NCI-H2081 treated with DMSO at 0.1 percent for 48 hours (cell line): Measurements from ENCODE around the gene SYNGR3.
A peak's percentile ranks its signal among the peaks of the same experiment; 100 is the strongest.

Experiments used
- DNase-seq: peaks from one replicate; lab custom pipeline; 2025; lab: John Stamatoyannopoulos, UW

The SYNGR3 gene

GRCh38 chr16:1992704-1993317, 3.0 kb downstream of the SYNGR3 start:
- no peak for DNase-seq

DNA sequence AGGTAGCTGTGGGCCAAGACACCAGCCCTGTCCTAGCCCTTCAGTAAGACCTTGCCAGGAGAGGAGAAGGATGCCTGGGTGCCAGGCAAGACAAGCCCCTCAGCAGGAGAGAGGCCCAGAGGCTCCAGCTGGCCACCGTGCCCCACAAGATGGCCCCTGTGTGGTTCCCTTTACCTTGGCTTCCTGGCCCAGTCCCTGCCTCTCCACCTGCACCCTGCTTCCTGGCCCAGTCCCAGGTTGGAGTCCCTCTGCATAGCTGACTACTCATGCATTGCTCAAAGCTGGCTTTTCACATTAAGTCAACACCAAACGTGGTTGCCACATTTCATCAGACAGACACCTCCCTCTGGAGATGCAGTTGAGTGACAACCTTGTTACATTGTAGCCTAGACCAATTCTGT, 4.0 kb downstream of the SYNGR3 start:
- no peak for DNase-seq

GRCh38 chr16:1997494-1998359, 8.0 kb downstream of the SYNGR3 start:
- DNase-seq = no peak

DNA sequence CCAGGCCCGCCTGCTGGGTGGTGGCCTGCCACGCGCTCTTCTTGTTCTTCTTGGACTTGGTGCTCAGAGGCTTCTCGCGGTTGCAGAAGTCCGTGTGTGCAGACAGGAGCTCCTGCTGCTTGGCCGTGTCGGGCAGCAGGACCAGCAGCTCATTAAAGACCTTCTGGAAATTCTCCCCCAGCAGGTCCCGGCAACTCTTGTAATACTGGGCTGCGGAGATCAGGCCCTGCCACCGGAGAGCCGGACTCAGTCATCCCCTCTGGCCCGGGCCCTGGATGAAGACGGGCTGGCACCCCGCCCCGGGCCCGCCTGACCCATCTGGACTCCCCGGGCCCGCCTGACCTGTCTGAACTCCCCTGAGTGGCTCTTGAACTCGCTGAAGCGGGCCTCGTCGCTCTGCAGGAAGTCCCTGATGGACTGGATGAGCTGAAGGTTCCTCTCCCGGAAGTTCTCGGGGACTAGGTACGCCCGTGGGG, 8.6 kb downstream of the SYNGR3 start:
- DNase-seq = no peak

- DNase-seq = no peak
Observed at GRCh38 chr16:1998852-1999801, 9.4 kb downstream of the SYNGR3 start.

GRCh38 chr16:1999866-2000514, 10.2 kb downstream of the SYNGR3 start:
- DNase-seq = no peak

DNA sequence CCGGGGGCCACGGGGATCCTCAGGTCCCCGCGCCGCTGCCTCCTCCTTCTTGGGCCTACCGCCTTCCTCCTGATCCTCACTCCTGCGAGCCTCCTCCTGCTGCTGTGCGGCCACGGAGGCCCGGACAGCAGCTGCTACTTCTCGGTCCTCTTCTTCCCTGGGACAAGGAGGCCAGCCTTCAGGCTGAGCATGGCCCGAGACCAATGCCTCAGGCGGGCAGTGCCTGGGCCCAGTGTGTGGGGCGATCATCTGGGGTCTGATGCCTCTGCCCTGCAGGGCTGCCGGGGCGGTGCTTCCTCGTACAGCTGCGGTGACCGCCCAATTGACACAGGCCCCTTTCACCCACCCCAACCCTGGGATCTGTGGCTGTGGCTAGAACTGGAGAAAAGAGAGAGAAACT, 11.3 kb downstream of the SYNGR3 start:
- no peak for DNase-seq

GRCh38 chr16:2001456-2002355, 11.9 kb downstream of the SYNGR3 start:
- no peak for DNase-seq

DNA sequence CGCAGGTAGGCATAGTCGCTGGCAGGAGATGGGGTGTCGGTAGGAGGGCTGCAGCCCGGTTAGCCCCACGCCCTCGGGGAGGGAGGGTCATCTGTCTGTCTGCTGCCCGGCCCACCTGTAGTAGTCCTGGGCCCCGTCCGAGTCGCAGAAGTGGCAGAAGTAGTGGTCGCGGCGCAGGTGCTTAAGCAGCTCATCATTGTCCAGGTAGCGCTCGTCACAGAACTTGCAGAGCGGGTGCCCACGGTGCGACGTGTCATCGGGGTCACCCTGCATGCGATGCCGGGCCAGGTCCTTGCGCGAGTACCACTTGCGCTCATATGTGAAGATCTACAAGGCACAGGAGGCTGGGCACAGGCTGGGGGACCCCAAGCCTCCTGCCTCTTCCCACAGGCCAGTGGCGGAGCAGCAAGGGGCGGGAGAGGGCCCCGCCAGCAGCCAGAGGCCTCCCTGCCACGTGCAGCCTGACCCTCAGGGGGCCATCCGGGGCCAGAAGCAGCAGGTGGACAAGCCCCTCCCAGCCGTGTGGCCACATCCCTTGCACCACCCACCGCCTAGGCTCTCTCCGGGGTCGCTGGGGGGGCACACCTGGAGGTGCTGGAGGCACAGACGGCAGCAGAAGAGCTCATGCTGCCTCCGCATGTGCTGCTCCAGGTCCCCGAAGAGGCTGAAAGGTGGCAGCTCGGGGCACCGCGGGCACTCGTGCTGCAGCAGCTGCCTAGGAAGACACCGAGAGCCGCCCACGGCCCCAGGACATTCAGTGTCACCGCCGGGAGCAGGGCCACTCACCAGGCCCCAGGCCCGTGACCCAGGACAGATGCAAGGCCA, 12.8 kb downstream of the SYNGR3 start:
- DNase-seq = no peak

DNA sequence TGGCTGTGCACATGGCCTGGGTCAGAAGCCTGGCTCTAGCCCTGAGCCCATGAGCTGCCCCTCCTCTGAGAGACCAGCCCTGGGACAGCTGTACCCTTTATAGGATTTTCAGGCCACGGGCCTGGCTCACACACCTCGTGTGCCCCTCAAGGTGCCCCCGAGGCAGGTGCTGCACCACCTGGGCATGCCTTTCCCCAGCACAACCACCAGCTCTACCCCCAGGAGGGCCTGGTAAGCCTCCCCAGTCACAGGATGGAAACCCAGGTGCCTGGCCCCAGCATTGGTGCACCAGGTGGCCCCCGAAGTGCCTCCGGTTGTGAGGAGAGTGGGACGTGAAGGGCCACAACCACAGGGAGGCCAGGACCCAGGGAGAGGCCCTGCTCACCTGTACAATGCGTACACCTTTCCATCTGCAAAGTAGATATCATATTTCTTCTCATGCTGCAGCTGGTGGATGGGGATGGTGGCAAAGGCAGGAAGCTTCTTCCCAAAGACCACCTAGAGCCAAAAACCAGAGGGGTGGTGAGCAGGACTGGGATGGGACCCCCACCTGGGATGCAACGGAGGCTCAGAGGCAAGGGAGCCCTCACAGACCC, 13.6 kb downstream of the SYNGR3 start:
- no peak for DNase-seq

- peak; percentile 55 for DNase-seq
Observed at GRCh38 chr16:2003827-2004641, 14.3 kb downstream of the SYNGR3 start.

- no peak for DNase-seq
Observed at GRCh38 chr16:2004795-2005517, 15.2 kb downstream of the SYNGR3 start.

DNA sequence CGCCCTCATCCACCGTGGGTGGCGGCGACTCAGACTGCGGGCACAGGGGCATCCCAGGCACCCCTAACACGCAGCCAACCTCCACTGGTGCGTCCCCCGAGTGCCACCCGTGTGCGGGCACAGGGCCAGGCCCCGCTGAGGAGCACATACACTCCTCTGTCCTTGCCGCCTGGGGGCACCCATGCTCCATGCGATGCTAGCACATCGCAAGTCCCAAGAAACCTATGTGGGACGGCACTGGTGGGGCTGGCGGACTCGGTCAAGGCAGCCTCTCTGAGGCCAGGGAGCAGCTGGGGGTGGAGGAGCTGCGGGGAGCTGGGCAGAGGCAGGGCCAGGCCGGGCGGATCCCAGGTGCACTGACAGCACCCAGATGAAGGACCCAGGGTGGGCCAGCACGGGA, 15.9 kb downstream of the SYNGR3 start:
- DNase-seq = no peak

DNA sequence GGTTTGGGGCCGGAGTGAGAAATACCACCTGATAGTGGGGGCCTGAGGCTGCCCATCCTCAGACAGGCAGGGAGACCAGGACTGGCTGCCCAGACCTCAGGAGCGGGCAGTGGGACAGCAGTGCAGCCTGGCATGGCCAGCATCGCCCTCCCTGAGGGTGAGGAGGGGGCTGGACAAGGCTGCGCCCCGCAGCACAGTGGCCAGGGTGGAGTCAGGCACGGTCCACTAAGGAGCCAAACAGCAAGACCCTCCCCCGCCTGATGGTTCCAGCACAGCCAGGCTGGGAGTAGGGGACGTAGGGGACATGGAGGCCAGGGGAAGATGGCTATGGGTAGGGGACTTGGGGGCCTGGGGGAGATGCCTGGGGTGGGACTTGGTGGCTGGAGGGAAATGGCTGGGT, 16.5 kb downstream of the SYNGR3 start:
- no peak for DNase-seq

DNA sequence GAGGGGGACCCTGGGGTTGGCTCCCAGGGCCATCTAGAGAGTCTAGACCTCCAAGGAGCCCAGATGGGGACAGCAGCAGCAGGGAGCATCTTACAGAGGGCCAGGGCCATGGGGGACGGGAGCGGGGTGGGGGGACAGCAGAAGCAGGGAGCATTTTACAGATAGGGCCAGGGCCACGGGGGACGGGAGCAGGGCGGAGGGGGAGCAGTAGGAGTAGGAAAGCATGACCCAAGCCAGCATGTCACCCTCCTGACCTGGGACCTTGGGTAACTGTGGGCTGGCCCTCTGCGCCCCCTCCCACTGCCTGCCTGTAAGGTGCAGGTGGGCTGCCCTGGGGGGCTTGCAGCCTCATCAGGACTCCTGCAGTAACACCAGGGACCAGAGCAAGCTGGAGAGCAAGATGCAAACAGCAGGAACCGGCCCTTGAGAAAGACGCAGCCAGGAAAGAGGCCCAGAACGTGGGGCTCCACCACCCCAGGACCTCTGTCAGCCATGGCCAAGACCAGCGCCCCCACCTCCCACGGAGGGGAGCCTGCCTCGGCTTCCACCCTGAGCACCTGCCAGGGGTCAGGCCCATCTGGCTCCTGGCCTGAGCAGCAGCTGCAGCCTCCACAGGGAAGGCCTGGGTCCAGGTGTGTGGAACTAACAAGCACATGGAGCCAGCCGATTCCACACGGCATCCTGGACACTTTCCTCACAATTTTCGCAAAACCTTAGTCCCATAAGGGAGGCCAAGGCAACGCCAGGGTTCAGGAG, 17.5 kb downstream of the SYNGR3 start:
- no peak for DNase-seq

DNA sequence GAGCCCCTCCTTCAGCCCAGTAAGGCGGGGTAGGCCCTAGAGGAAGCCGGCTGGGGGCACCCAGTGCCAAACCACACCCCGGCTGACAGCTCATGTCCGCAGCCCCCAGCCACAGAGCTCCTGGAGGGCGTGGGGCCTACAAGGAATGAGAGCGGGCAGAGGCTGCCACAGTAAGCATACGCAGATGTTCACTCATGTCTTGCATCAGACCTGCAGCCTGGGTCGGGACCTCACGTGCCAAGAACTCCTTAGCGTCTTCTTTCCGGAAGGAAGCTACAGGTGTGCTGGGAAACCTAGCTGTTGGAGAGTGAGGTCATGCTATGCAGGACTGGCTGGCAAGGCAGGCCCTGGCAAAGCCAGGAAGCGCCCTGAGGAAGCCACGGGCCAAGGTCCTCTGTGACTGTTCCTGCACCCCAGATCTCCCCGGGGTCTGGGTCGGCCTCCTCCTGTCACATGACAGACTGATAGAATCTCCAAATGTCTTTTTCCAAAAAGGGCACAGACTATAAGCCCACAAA, 18.3 kb downstream of the SYNGR3 start:
- DNase-seq = no peak

GRCh38 chr16:2008631-2009163, 18.9 kb downstream of the SYNGR3 start:
- DNase-seq = no peak
